ENCODE data around the gene GABRB2.

DNA sequence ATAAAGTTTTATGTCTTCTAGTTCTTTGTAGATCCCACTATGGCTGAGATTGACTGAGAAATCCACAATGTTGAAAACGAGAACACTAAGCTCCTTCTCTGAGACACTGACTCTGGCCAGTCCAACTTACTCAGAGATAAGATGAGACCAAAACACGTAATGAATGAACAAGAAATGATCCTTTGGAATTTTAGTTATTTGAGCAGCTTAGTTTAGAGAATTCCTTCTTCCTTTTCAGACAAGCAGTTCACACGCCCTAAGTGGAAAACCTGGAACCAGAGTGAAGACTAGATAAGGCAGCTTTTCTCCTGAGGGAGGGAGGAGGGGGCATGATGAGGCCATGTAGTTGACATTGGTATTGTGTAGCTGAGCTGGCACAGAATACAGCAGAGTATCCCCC lies 139.6 kb downstream of the GABRB2 start:
- no peak for TF ChIP-seq POLR2A (IDR thresholded peaks at IDR 0.05; ENCODE audit: borderline replicate concordance, extremely low read depth, insufficient read depth, insufficient read length)
- no peak for TF ChIP-seq JUND (IDR thresholded peaks at IDR 0.05)
